Amygdala (tissue), 56 donors: ENCODE data around the gene NID1.
"Not testable (repeated sequence)": the region's sequence is repeated elsewhere in the genome, so short reads cannot be mapped to it uniquely, and the experiment has no call there.

Experiments used
- DNase-seq, 56 donors: peaks; one replicate each; lab custom pipeline; 2025; lab: John Stamatoyannopoulos, UW

Gene NID1

GRCh38 chr1:236030534-236030933 is 34.4 kb downstream of the NID1 start:
- DNase-seq: no peak

GRCh38 chr1:236029428-236029940 is 35.4 kb downstream of the NID1 start:
- DNase-seq: no peak

- DNase-seq: no peak
Observed at GRCh38 chr1:236027104-236027503, 37.8 kb downstream of the NID1 start.

- no peak for DNase-seq
Observed at GRCh38 chr1:236025836-236026235, 39.1 kb downstream of the NID1 start.

GRCh38 chr1:236024641-236025040 is 40.2 kb downstream of the NID1 start:
- no peak for DNase-seq

- no peak for DNase-seq
Observed at GRCh38 chr1:236023926-236024565, 40.8 kb downstream of the NID1 start.

GRCh38 chr1:236021424-236022135 is 43.3 kb downstream of the NID1 start:
- peak in 2 of 56 donors; percentile 4 to 7 for DNase-seq

GRCh38 chr1:236020359-236021219 is 44.3 kb downstream of the NID1 start:
- no peak for DNase-seq

GRCh38 chr1:236018885-236019453 is 45.9 kb downstream of the NID1 start:
- peak in 3 of 56 donors; percentile 5 to 30 (median 19) for DNase-seq

GRCh38 chr1:236016782-236017400 is 48.0 kb downstream of the NID1 start:
- no peak for DNase-seq

GRCh38 chr1:236016083-236016482 is 48.8 kb downstream of the NID1 start:
- no peak for DNase-seq

GRCh38 chr1:236015539-236015938 is 49.4 kb downstream of the NID1 start:
- no peak for DNase-seq

- DNase-seq: no peak
Observed at GRCh38 chr1:236013330-236013729, 51.6 kb downstream of the NID1 start.

- no peak for DNase-seq
Observed at GRCh38 chr1:236011641-236012040, 53.2 kb downstream of the NID1 start.

- DNase-seq: no peak
Observed at GRCh38 chr1:236010443-236010842, 54.4 kb downstream of the NID1 start.

- DNase-seq: no peak
Observed at GRCh38 chr1:236009857-236010256, 55.0 kb downstream of the NID1 start.

- no peak for DNase-seq
Observed at GRCh38 chr1:236009191-236009590, 55.7 kb downstream of the NID1 start.

GRCh38 chr1:236007781-236008180 is 57.1 kb downstream of the NID1 start:
- DNase-seq: no peak

- not testable (repeated sequence) for DNase-seq
Observed at GRCh38 chr1:236003058-236003457, 61.8 kb downstream of the NID1 start.

GRCh38 chr1:236002572-236002971 is 62.3 kb downstream of the NID1 start:
- DNase-seq: no peak
